Bronchial epithelial cell (primary cell): ENCODE measurements around the gene OR6X1. TPM values are rescaled to one million over a fixed set of nuclear protein-coding genes. Genes with fewer than 3 reads are reported as not detected.
A peak's percentile ranks its signal among the peaks of the same experiment; 100 is the strongest.

Experiments used
- DNase-seq: peaks from one replicate; pipeline ENCODE4 v3.0.0-alpha.2; 2010; ENCODE audit warnings: low read depth
- FAIRE-seq: peaks from 2 replicates; lab custom pipeline; 2011; peaks lifted over from hg19 to GRCh38; lab: Jason Lieb, UNC
- H3K27me3 ChIP-seq: 2 replicates; pipeline ENCODE4 v1.5.1; 2011; ENCODE audit warnings: low read length; ENCODE audit not compliant: control insufficient read depth, insufficient read depth
- H3K36me3 ChIP-seq: 2 replicates; pipeline ENCODE4 v1.5.1; 2011; ENCODE audit warnings: low read length; ENCODE audit not compliant: control insufficient read depth, insufficient read depth
- H3K4me3 ChIP-seq: 2 replicates; pipeline ENCODE4 v1.5.1; 2011; ENCODE audit warnings: mild to moderate bottlenecking, low read depth, low read length, control low read depth
- total RNA-seq: library from RNA; depleted of rRNA; stranded (reverse); fragments of >200 nt; gene quantifications from 2 replicates; pipeline ENCODE4 v1.2.1, GENCODE V29; 2014
- TF ChIP-seq, protein P1 (sequence below): IDR thresholded peaks from 2 replicates; pipeline ENCODE4 v1.5.1; 2011; ENCODE audit warnings: mild to moderate bottlenecking, moderate library complexity, low read length, control low read depth, inconsistent platforms; ENCODE audit not compliant: insufficient read depth, severe bottlenecking

Gene OR6X1
- total RNA-seq, 1 donor from 2014 or later, result not detected

DNA sequence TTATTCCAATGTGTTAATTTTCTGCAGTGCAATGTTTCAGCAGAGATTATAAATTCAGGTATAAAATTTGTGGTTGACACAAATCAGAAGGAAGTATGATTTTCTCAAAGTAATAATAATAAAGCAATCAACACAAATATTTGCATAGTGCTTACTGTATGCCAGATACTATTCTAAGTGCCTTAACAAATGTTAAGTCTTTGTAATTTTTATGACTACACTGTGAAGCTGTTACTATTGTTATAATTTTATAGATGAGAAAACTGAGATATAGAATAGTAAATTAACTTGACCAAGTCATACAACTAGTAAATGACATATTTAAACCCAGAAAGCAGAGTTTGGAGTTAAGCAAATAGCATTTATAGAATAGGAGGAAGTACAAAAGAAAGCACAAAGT lies 16.4 kb upstream of the OR6X1 start:
- TF ChIP-seq, protein P1, sequence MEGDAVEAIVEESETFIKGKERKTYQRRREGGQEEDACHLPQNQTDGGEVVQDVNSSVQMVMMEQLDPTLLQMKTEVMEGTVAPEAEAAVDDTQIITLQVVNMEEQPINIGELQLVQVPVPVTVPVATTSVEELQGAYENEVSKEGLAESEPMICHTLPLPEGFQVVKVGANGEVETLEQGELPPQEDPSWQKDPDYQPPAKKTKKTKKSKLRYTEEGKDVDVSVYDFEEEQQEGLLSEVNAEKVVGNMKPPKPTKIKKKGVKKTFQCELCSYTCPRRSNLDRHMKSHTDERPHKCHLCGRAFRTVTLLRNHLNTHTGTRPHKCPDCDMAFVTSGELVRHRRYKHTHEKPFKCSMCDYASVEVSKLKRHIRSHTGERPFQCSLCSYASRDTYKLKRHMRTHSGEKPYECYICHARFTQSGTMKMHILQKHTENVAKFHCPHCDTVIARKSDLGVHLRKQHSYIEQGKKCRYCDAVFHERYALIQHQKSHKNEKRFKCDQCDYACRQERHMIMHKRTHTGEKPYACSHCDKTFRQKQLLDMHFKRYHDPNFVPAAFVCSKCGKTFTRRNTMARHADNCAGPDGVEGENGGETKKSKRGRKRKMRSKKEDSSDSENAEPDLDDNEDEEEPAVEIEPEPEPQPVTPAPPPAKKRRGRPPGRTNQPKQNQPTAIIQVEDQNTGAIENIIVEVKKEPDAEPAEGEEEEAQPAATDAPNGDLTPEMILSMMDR, result no peak
- DNase-seq, result no peak
- Histone ChIP-seq H3K36me3 (no peaks in the 10 kb centered on the region), H3K27me3 (no peaks in the 10 kb centered on the region), H3K4me3 (no peak overlapping the region)
- no peak for FAIRE-seq

DNA sequence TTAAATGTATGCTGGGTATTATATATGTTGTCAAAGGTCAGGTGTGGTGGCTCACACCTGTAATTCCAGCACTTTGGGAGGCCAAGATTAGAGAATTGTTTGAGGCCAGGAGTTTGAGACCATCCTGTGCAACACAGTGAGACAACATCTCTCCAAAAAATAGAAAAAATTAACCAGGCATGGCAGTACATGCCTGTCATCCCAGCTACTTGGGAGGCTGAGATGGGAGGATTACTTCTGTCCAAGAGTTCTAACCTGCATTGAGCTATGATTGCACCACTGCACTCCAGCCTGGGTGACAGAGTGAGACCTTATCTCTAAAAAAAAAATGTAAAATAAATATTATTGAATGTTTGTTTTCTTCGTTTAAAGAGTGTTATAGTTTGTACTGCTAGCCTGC lies 11.3 kb upstream of the OR6X1 start:
- DNase-seq, result no peak
- no peaks in the 10 kb centered on the region for H3K36me3 ChIP-seq
- TF ChIP-seq, protein P1, result no peak
- H3K4me3 ChIP-seq, result no peak overlapping the region
- no peaks in the 10 kb centered on the region for H3K27me3 ChIP-seq
- FAIRE-seq, result no peak

DNA sequence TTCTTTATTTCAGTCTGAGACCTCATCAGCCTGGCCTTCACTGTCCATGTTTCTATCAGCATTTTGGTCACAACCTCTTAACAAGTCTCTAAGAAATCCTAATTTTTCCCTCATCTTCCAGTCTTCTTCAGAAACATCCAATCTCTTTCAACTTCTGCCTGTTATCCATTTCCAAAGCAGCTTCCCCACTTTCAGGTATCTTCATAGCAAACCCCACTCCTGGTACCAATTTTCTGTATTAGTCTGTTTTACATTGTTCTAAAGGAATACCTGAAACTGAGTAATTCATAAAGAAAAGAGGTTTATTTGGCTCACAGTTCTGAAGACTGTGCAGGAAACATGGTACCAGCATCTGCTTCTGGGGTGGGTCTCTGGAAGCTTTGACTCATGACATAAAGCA lies 8.1 kb upstream of the OR6X1 start:
- no peak for DNase-seq
- TF ChIP-seq, protein P1, result no peak
- Histone ChIP-seq H3K36me3 (no peaks in the 10 kb centered on the region), H3K4me3 (no peak overlapping the region), H3K27me3 (no peaks in the 10 kb centered on the region)
- no peak for FAIRE-seq

DNA sequence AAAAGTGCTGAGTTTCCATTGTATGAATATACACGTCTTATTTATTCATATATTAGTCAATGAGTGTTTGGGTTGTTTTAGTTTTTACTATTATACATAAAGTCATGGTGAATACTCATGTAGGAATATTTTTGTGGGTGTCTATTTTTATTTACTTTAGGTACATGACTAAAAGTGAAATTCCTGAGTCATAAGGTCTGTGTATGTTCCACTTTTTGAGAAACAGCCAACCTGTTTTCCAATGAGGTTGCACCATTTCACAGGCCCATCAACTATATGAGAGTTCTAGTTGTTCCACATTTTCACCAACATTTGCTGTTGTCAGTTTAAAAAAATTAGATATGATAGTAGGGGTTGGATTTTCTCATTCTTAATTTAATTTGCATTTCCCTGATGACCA lies 6.6 kb upstream of the OR6X1 start:
- TF ChIP-seq, protein P1, result no peak
- FAIRE-seq, result no peak
- Histone ChIP-seq H3K36me3 (no peaks in the 10 kb centered on the region), H3K27me3 (no peaks in the 10 kb centered on the region), H3K4me3 (no peak overlapping the region)
- DNase-seq, result peak; percentile 71

DNA sequence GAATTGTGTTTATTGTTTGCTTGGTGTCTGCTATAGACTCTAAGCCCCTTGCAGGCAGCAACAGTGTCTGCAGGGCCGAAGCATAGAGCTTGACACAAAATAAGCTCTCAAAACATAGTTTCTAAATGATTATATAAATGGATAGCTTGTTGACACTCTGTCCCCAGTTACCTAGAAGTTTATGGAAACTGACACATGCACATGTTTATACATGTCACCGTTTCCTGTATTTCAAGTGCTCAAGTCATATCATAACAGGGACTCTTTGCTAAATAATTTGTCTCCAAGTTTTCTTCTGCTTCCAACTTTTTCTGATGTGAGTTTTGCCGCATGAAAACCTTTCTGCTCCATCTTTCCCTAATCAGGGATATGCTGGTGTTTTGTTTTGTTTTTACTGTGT lies 3.7 kb upstream of the OR6X1 start:
- no peaks in the 10 kb centered on the region for H3K27me3 ChIP-seq
- peak; percentile 64 for DNase-seq
- H3K36me3 ChIP-seq, result no peaks in the 10 kb centered on the region
- TF ChIP-seq, protein P1, result no peak
- H3K4me3 ChIP-seq, result no peak overlapping the region
- no peak for FAIRE-seq

DNA sequence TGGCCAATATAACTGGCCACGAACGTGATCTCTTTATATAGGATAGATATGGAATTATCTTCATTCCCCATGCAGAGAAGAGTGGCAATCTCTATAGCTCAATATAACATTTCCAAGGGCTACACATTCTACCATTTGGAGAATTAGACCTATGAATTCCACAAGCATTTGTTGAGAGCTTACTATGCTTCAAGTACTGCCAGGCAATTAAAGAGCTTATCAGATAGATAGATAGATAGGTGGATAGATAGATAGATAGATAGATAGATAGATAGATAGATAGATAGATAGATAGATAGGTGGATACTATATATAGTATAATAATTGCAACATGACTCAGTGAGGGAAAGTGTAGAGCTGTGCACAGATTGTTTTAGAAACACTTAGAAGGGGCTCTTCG lies 1.5 kb upstream of the OR6X1 start:
- H3K4me3 ChIP-seq, result no peak overlapping the region
- TF ChIP-seq, protein P1, result no peak
- FAIRE-seq, result no peak
- no peaks in the 10 kb centered on the region for H3K36me3 ChIP-seq
- H3K27me3 ChIP-seq, result no peaks in the 10 kb centered on the region
- DNase-seq, result no peak
